Measurements from ENCODE around the gene LRFN4.

GRCh38 chr11:66904561-66904960 is 47.7 kb downstream of the LRFN4 start:
- TF ChIP-seq, protein P1, sequence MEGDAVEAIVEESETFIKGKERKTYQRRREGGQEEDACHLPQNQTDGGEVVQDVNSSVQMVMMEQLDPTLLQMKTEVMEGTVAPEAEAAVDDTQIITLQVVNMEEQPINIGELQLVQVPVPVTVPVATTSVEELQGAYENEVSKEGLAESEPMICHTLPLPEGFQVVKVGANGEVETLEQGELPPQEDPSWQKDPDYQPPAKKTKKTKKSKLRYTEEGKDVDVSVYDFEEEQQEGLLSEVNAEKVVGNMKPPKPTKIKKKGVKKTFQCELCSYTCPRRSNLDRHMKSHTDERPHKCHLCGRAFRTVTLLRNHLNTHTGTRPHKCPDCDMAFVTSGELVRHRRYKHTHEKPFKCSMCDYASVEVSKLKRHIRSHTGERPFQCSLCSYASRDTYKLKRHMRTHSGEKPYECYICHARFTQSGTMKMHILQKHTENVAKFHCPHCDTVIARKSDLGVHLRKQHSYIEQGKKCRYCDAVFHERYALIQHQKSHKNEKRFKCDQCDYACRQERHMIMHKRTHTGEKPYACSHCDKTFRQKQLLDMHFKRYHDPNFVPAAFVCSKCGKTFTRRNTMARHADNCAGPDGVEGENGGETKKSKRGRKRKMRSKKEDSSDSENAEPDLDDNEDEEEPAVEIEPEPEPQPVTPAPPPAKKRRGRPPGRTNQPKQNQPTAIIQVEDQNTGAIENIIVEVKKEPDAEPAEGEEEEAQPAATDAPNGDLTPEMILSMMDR (IDR thresholded peaks at IDR 0.05): no peak
- no peak for TF ChIP-seq ZFX (IDR thresholded peaks at IDR 0.05; ENCODE audit: borderline replicate concordance)
